Mucosa of rectum (tissue), 2 donors: ENCODE data around the gene ATL2.
"Not testable (repeated sequence)": the region's sequence is repeated elsewhere in the genome, so short reads cannot be mapped to it uniquely, and the experiment has no call there.

Experiments used
- H3K27ac ChIP-seq, 2 donors: one replicate each; pipeline ENCODE4 v1.7.0; 2013; ENCODE audit warnings: inconsistent platforms in 2 of 2, low read depth in 2 of 2, low read length in 2 of 2
- H3K27me3 ChIP-seq, 2 donors: one replicate each; pipeline ENCODE4 v1.7.0; 2013; ENCODE audit warnings: low read length in 2 of 2; ENCODE audit not compliant: control insufficient read depth in 2 of 2, insufficient read depth in 2 of 2
- H3K36me3 ChIP-seq, 2 donors: one replicate each; pipeline ENCODE4 v1.7.0; 2013; ENCODE audit warnings: low read length in 2 of 2; ENCODE audit not compliant: control insufficient read depth in 2 of 2, insufficient read depth in 2 of 2
- H3K4me1 ChIP-seq, 2 donors: one replicate each; pipeline ENCODE4 v1.7.0; 2013; ENCODE audit warnings: low read length in 2 of 2, mild to moderate bottlenecking in 1 of 2; ENCODE audit not compliant: control insufficient read depth in 2 of 2, insufficient read depth in 2 of 2
- H3K4me3 ChIP-seq, 2 donors: one replicate each; pipeline ENCODE4 v1.7.0; 2013; ENCODE audit warnings: low read length in 2 of 2
- H3K9ac ChIP-seq, 2 donors: one replicate each; pipeline ENCODE4 v1.7.0; 2013; ENCODE audit warnings: low read length in 2 of 2, low read depth in 1 of 2, mild to moderate bottlenecking in 1 of 2
- H3K9me3 ChIP-seq, 2 donors: one replicate each; pipeline ENCODE4 v1.7.0; 2013; ENCODE audit warnings: low read length in 2 of 2; ENCODE audit not compliant: control insufficient read depth in 2 of 2
- donor health status: healthy.
- donor health status: Normal muscosa, but diverticular disease.

The ATL2 gene

GRCh38 chr2:38412235-38412871, 35.3 kb upstream of the ATL2 start:
- H3K27me3 ChIP-seq, H3K27ac ChIP-seq, H3K4me1 ChIP-seq, H3K36me3 ChIP-seq, H3K9ac ChIP-seq, H3K9me3 ChIP-seq, H3K4me3 ChIP-seq: not testable (repeated sequence)

GRCh38 chr2:38409156-38410102, 32.4 kb upstream of the ATL2 start:
- no peak overlapping the region for H3K9ac ChIP-seq
- H3K27me3 ChIP-seq = no peaks in the 10 kb centered on the region
- H3K4me1 ChIP-seq = peaks cover 4 to 15% of the 10 kb centered on the region in 2 donors
- peaks cover 0 to 3% of the 10 kb centered on the region in 2 donors for H3K9me3 ChIP-seq
- H3K27ac ChIP-seq = no peak overlapping the region
- no peaks in the 10 kb centered on the region for H3K36me3 ChIP-seq
- no peak overlapping the region for H3K4me3 ChIP-seq

GRCh38 chr2:38407111-38407682, 30.1 kb upstream of the ATL2 start:
- Histone ChIP-seq H3K27me3 (no peaks in the 10 kb centered on the region), H3K27ac (peak overlapping the region; percentile 20 to 57), H3K4me3 (no peak overlapping the region), H3K9me3 (no peaks in the 10 kb centered on the region), H3K4me1 (peaks cover 4 to 15% of the 10 kb centered on the region in 2 donors), H3K36me3 (no peaks in the 10 kb centered on the region), H3K9ac (no peak overlapping the region)

- peak overlapping the region; percentile 12 to 57 for H3K27ac ChIP-seq
- H3K9me3 ChIP-seq = no peaks in the 10 kb centered on the region
- H3K4me3 ChIP-seq = no peak overlapping the region
- no peak overlapping the region for H3K9ac ChIP-seq
- H3K4me1 ChIP-seq = peaks cover 4 to 15% of the 10 kb centered on the region in 2 donors
- no peaks in the 10 kb centered on the region for H3K27me3 ChIP-seq
- H3K36me3 ChIP-seq = no peaks in the 10 kb centered on the region
Measured at GRCh38 chr2:38406597-38407110, 29.6 kb upstream of the ATL2 start.

- H3K27me3 ChIP-seq = no peaks in the 10 kb centered on the region
- no peak overlapping the region for H3K4me3 ChIP-seq
- no peaks in the 10 kb centered on the region for H3K9me3 ChIP-seq
- H3K36me3 ChIP-seq = no peaks in the 10 kb centered on the region
- H3K27ac ChIP-seq = peak overlapping the region; percentile 12 to 57
- no peak overlapping the region for H3K9ac ChIP-seq
- peaks cover 4 to 15% of the 10 kb centered on the region in 2 donors for H3K4me1 ChIP-seq
Measured at GRCh38 chr2:38405917-38406596, 29.0 kb upstream of the ATL2 start.

- H3K4me1 ChIP-seq = no peaks in the 10 kb centered on the region
- no peaks in the 10 kb centered on the region for H3K36me3 ChIP-seq
- no peaks in the 10 kb centered on the region for H3K9me3 ChIP-seq
- no peaks in the 10 kb centered on the region for H3K27me3 ChIP-seq
- H3K9ac ChIP-seq = no peak overlapping the region
- no peak overlapping the region for H3K4me3 ChIP-seq
- no peak overlapping the region for H3K27ac ChIP-seq
Measured at GRCh38 chr2:38400513-38400912, 23.4 kb upstream of the ATL2 start.

- H3K4me1 ChIP-seq = no peaks in the 10 kb centered on the region
- H3K27ac ChIP-seq = no peak overlapping the region
- no peaks in the 10 kb centered on the region for H3K9me3 ChIP-seq
- H3K27me3 ChIP-seq = no peaks in the 10 kb centered on the region
- no peaks in the 10 kb centered on the region for H3K36me3 ChIP-seq
- H3K9ac ChIP-seq = no peak overlapping the region
- no peak overlapping the region for H3K4me3 ChIP-seq
Measured at GRCh38 chr2:38398739-38399138, 21.7 kb upstream of the ATL2 start.

- H3K9me3 ChIP-seq = no peaks in the 10 kb centered on the region
- no peak overlapping the region for H3K27ac ChIP-seq
- H3K9ac ChIP-seq = no peak overlapping the region
- H3K4me1 ChIP-seq = no peaks in the 10 kb centered on the region
- no peaks in the 10 kb centered on the region for H3K27me3 ChIP-seq
- H3K36me3 ChIP-seq = no peaks in the 10 kb centered on the region
- H3K4me3 ChIP-seq = no peak overlapping the region
Measured at GRCh38 chr2:38394903-38395341, 17.8 kb upstream of the ATL2 start.

- Histone ChIP-seq H3K36me3 (no peaks in the 10 kb centered on the region), H3K9ac (no peak overlapping the region), H3K4me1 (no peaks in the 10 kb centered on the region), H3K27me3 (no peaks in the 10 kb centered on the region), H3K27ac (no peak overlapping the region), H3K4me3 (no peak overlapping the region), H3K9me3 (no peaks in the 10 kb centered on the region)
Measured at GRCh38 chr2:38394041-38394440, 17.0 kb upstream of the ATL2 start.
